DND-41 (cell line): Measurements from ENCODE around the gene MIR17HG.

ENCODE experiments used
- ATAC-seq: fragments of 200-7000 bp; cut with Tn5 transposase; 3 replicates; pipeline ENCODE4 v1.9.1; 2021; ENCODE audit warnings: low read depth; ENCODE audit not compliant: insufficient read depth
- DNase-seq: peaks from one replicate; pipeline ENCODE4 v3.0.0-alpha.2; 2020
- H2AFZ ChIP-seq: 2 replicates; pipeline ENCODE4 v1.6.0; 2012; ENCODE audit warnings: low read depth, low read length
- H3K27ac ChIP-seq: 2 replicates; pipeline ENCODE4 v1.5.1; 2012; ENCODE audit warnings: low read length, inconsistent platforms
- H3K27me3 ChIP-seq: fragments of 200-600 bp; sonication (generic); 2 replicates; pipeline ENCODE4 v1.6.0; 2012; ENCODE audit warnings: low read length, mild to moderate bottlenecking, inconsistent platforms; ENCODE audit not compliant: insufficient read depth, poor library complexity
- H3K36me3 ChIP-seq: 2 replicates; pipeline ENCODE4 v1.5.1; 2012; ENCODE audit warnings: low read length, inconsistent platforms; ENCODE audit not compliant: insufficient read depth
- H3K4me1 ChIP-seq: 2 replicates; pipeline ENCODE4 v1.5.1; 2012; ENCODE audit warnings: mild to moderate bottlenecking, low read length; ENCODE audit not compliant: insufficient read depth
- H3K4me2 ChIP-seq: 2 replicates; pipeline ENCODE4 v1.6.0; 2012; ENCODE audit warnings: mild to moderate bottlenecking, moderate library complexity, low read length, inconsistent platforms; ENCODE audit not compliant: insufficient read depth
- H3K4me3 ChIP-seq, 2 experiments: fragments of 200-600 bp in 1 of 2; shearing (Covaris generic) in 1 of 2; 2 replicates each; pipeline ENCODE4 v1.5.1; 2012 to 2016; ENCODE audit warnings: inconsistent platforms in 2 of 2, low read length in 2 of 2, mild to moderate bottlenecking in 2 of 2, low read depth in 1 of 2, moderate library complexity in 1 of 2
- H3K79me2 ChIP-seq: 2 replicates; pipeline ENCODE4 v1.6.0; 2012; ENCODE audit warnings: low read length, inconsistent platforms; ENCODE audit not compliant: insufficient read depth
- H3K9ac ChIP-seq: 2 replicates; pipeline ENCODE4 v1.6.0; 2012; ENCODE audit warnings: low read depth, mild to moderate bottlenecking, inconsistent platforms, low read length, moderate library complexity
- H3K9me3 ChIP-seq: 2 replicates; pipeline ENCODE4 v1.5.1; 2012; ENCODE audit warnings: low read length, moderate library complexity, mild to moderate bottlenecking, inconsistent platforms; ENCODE audit not compliant: insufficient read depth, severe bottlenecking
- H4K20me1 ChIP-seq: 2 replicates; pipeline ENCODE4 v1.6.0; 2012; ENCODE audit warnings: low read length; ENCODE audit not compliant: insufficient read depth
- EZH2 ChIP-seq: IDR thresholded peaks from 3 replicates; pipeline ENCODE4 v1.6.1; 2012; ENCODE audit warnings: borderline replicate concordance, low read depth, mild to moderate bottlenecking, moderate library complexity, low read length, inconsistent platforms; ENCODE audit not compliant: severe bottlenecking
- TF ChIP-seq, protein P1 (sequence below): IDR thresholded peaks from 2 replicates; pipeline ENCODE4 v1.5.1; 2012; ENCODE audit warnings: borderline replicate concordance, low read length, moderate library complexity, mild to moderate bottlenecking; ENCODE audit not compliant: poor library complexity, severe bottlenecking; ENCODE audit errors: extremely low read depth

MIR17HG gene

DNA sequence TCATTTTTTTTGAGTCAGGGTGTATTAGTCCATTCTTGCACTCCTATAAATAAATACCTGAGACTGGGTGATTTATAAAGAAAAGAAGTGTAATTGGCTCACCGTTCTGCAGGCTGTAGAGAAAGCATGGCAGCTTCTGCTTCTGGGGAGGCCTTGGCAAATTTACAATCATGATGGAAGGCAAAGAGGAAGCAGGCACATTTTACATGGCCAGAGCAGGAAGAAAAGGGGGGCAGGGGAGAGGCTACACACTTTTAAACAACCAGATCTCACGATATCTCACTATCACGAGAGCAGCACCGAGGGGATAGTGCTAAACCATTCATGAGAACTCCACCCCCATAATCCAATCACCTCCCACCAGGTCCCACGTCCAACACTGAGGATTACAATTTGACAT lies 44.5 kb upstream of the MIR17HG start:
- H3K4me2 ChIP-seq: no peak overlapping the region
- no peak for TF ChIP-seq EZH2
- TF ChIP-seq, protein P1, sequence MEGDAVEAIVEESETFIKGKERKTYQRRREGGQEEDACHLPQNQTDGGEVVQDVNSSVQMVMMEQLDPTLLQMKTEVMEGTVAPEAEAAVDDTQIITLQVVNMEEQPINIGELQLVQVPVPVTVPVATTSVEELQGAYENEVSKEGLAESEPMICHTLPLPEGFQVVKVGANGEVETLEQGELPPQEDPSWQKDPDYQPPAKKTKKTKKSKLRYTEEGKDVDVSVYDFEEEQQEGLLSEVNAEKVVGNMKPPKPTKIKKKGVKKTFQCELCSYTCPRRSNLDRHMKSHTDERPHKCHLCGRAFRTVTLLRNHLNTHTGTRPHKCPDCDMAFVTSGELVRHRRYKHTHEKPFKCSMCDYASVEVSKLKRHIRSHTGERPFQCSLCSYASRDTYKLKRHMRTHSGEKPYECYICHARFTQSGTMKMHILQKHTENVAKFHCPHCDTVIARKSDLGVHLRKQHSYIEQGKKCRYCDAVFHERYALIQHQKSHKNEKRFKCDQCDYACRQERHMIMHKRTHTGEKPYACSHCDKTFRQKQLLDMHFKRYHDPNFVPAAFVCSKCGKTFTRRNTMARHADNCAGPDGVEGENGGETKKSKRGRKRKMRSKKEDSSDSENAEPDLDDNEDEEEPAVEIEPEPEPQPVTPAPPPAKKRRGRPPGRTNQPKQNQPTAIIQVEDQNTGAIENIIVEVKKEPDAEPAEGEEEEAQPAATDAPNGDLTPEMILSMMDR: no peak
- no peaks in the 10 kb centered on the region for H3K27me3 ChIP-seq
- ATAC-seq (no peak), DNase-seq (no peak)
- H3K9ac ChIP-seq: no peak overlapping the region
- H3K27ac ChIP-seq: no peak overlapping the region
- H3K4me1 ChIP-seq: peaks cover 4% of the 10 kb centered on the region
- no peaks in the 10 kb centered on the region for H3K79me2 ChIP-seq
- H4K20me1 ChIP-seq: no peaks in the 10 kb centered on the region
- H3K4me3 ChIP-seq: no peak overlapping the region
- no peak overlapping the region for H2AFZ ChIP-seq
- no peaks in the 10 kb centered on the region for H3K9me3 ChIP-seq
- H3K36me3 ChIP-seq: no peaks in the 10 kb centered on the region

- Histone ChIP-seq H3K9ac (no peak overlapping the region), H2AFZ (no peak overlapping the region)
Observed at GRCh38 chr13:91304741-91305140, 42.7 kb upstream of the MIR17HG start.

GRCh38 chr13:91305652-91306051 lies 41.8 kb upstream of the MIR17HG start:
- DNase-seq (no peak), ATAC-seq (no peak)
- TF ChIP-seq, protein P1: no peak
- no peak for TF ChIP-seq EZH2
- Histone ChIP-seq H3K36me3 (no peaks in the 10 kb centered on the region), H3K4me3 (no peak overlapping the region), H4K20me1 (no peaks in the 10 kb centered on the region), H3K4me1 (peaks cover 7% of the 10 kb centered on the region), H2AFZ (no peak overlapping the region), H3K9me3 (no peaks in the 10 kb centered on the region), H3K4me2 (no peak overlapping the region), H3K27me3 (no peaks in the 10 kb centered on the region), H3K79me2 (no peaks in the 10 kb centered on the region), H3K27ac (no peak overlapping the region), H3K9ac (no peak overlapping the region)

More at GRCh38 chr13:91304741-91305140, 42.7 kb upstream of the MIR17HG start:
- H3K4me1 ChIP-seq: peaks cover 7% of the 10 kb centered on the region
- ATAC-seq (no peak), DNase-seq (no peak)
- H3K36me3 ChIP-seq: no peaks in the 10 kb centered on the region
- H3K4me2 ChIP-seq: no peak overlapping the region
- no peaks in the 10 kb centered on the region for H4K20me1 ChIP-seq
- no peaks in the 10 kb centered on the region for H3K27me3 ChIP-seq
- no peaks in the 10 kb centered on the region for H3K79me2 ChIP-seq
- TF ChIP-seq EZH2: no peak
- TF ChIP-seq, protein P1: no peak
- no peaks in the 10 kb centered on the region for H3K9me3 ChIP-seq
- H3K27ac ChIP-seq: no peak overlapping the region
- H3K4me3 ChIP-seq: no peak overlapping the region

DNA sequence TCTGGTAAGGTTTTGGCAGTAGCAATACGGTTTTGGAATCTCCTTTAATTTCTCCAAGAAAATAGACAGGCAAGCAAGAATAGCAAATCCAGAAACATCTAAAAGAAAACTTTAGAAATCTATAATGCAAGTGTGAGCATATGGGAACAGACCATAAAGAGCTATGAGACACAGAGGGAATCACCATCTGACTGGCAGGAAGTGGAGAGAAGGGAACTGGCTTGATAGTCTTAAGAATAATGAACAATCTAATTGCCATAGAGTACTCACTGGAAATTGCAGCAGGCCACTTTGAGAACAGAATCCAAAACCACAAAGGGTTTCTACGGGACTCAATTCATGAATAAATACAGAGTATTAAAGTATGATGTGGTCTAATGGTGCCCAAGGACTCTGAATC lies 39.6 kb upstream of the MIR17HG start:
- DNase-seq (no peak), ATAC-seq (peak; percentile 59; the same call in 1 of the 3 replicates)
- H3K9me3 ChIP-seq: no peaks in the 10 kb centered on the region
- H2AFZ ChIP-seq: no peak overlapping the region; the same call in 1 of the 2 replicates
- no peaks in the 10 kb centered on the region for H3K36me3 ChIP-seq
- H3K4me1 ChIP-seq: peaks cover 25% of the 10 kb centered on the region
- no peaks in the 10 kb centered on the region for H3K27me3 ChIP-seq
- H4K20me1 ChIP-seq: no peaks in the 10 kb centered on the region
- no peak overlapping the region for H3K9ac ChIP-seq
- TF ChIP-seq, protein P1: no peak
- TF ChIP-seq EZH2: no peak
- no peak overlapping the region for H3K27ac ChIP-seq
- H3K79me2 ChIP-seq: no peaks in the 10 kb centered on the region
- no peak overlapping the region for H3K4me3 ChIP-seq
- H3K4me2 ChIP-seq: no peak overlapping the region
